Spinal cord (tissue), 10 donors: ENCODE results near the gene BCAS3. TPM values are rescaled to one million over a fixed set of nuclear protein-coding genes. Genes with fewer than 3 reads are reported as not detected.

Source experiments
- DNase-seq, 6 donors: peaks; one replicate each; pipeline versions ENCODE4 v3.0.0 to v3.0.0-alpha.2; 2013 to 2015; ENCODE audit warnings: low spot score in 6 of 6, low read depth in 4 of 6
- H3K27ac ChIP-seq: one replicate; pipeline ENCODE4 v1.5.1; 2013; ENCODE audit warnings: low read depth, low read length, control low read depth
- H3K27me3 ChIP-seq: one replicate; pipeline ENCODE4 v1.6.1; 2013; ENCODE audit warnings: low read length; ENCODE audit not compliant: control insufficient read depth, insufficient read depth
- H3K36me3 ChIP-seq: one replicate; pipeline ENCODE4 v1.6.1; 2013; ENCODE audit warnings: low read length; ENCODE audit not compliant: control insufficient read depth, insufficient read depth
- H3K4me1 ChIP-seq: one replicate; pipeline ENCODE4 v1.6.1; 2013; ENCODE audit warnings: low read length; ENCODE audit not compliant: control insufficient read depth, insufficient read depth
- H3K4me3 ChIP-seq: one replicate; pipeline ENCODE4 v1.5.1; 2013; ENCODE audit warnings: low read depth, low read length, control low read depth
- H3K9me3 ChIP-seq: one replicate; pipeline ENCODE4 v1.6.1; 2013; ENCODE audit warnings: low read length; ENCODE audit not compliant: control insufficient read depth, insufficient read depth
- WGBS: methylation state at CpG from one replicate; pipeline ENCODE4 v1.1.5; 2013; ENCODE audit warnings: missing lambda C conversion rate; ENCODE audit not compliant: insufficient coverage; 5-methylcytosine and 5-hydroxymethylcytosine counted together
- polyA plus RNA-seq, 2 donors: library from polyadenylated mRNA; unstranded; fragments of 120-200 nt; gene quantifications; one replicate each; pipeline ENCODE4 v1.2.1, GENCODE V29; 2013; ENCODE audit not compliant: insufficient read length in 2 of 2
- total RNA-seq, 2 donors: library from RNA; depleted of rRNA in 1 of 2; stranded (reverse); fragments of 120-200 nt in 1 of 2; fragments of >200 nt in 1 of 2; gene quantifications; one replicate each; pipeline versions ENCODE4 v1.2.3 to v1.2.4, GENCODE V29; 2013 to 2014
- donor health status: healthy.

The BCAS3 gene
- total and polyA plus RNA-seq, 4 donors: 20.5 to 53.4 (median 25.7) TPM

- Histone ChIP-seq H3K27ac (no peak overlapping the region), H3K36me3 (peaks cover 6% of the 10 kb centered on the region), H3K9me3 (no peaks in the 10 kb centered on the region), H3K27me3 (no peaks in the 10 kb centered on the region), H3K4me3 (no peak overlapping the region), H3K4me1 (peaks cover 5% of the 10 kb centered on the region)
- DNase-seq: no peak
- WGBS: 90% methylated on average over 4 of the region's 8 CpGs
These were observed 688.5 kb downstream of the BCAS3 start for GRCh38 chr17:61366076-61366714.

- Histone ChIP-seq H3K36me3 (peaks cover 6% of the 10 kb centered on the region), H3K4me1 (peaks cover 5% of the 10 kb centered on the region), H3K27ac (no peak overlapping the region), H3K9me3 (no peaks in the 10 kb centered on the region), H3K4me3 (no peak overlapping the region), H3K27me3 (no peaks in the 10 kb centered on the region)
- peak in 1 of 6 donors; percentile 69 for DNase-seq
- whole genome bisulfite sequencing: 65% methylated on average over 16 of the region's 19 CpGs
These were observed 689.2 kb downstream of the BCAS3 start for GRCh38 chr17:61366715-61367413.

GRCh38 chr17:61368049-61368831 lies 690.6 kb downstream of the BCAS3 start:
- peaks cover 5% of the 10 kb centered on the region for H3K4me1 ChIP-seq
- no peak for DNase-seq
- no peaks in the 10 kb centered on the region for H3K27me3 ChIP-seq
- 99% methylated on average over 27 of the region's 27 CpGs for WGBS
- no peak overlapping the region for H3K4me3 ChIP-seq
- no peaks in the 10 kb centered on the region for H3K9me3 ChIP-seq
- H3K27ac ChIP-seq: no peak overlapping the region
- H3K36me3 ChIP-seq: peaks cover 6% of the 10 kb centered on the region

GRCh38 chr17:61368832-61369450 lies 691.3 kb downstream of the BCAS3 start:
- 79% methylated on average over 7 of the region's 7 CpGs for WGBS
- DNase-seq: no peak
- peaks cover 6% of the 10 kb centered on the region for H3K36me3 ChIP-seq
- no peaks in the 10 kb centered on the region for H3K9me3 ChIP-seq
- no peak overlapping the region for H3K27ac ChIP-seq
- H3K4me1 ChIP-seq: peaks cover 3% of the 10 kb centered on the region
- H3K27me3 ChIP-seq: no peaks in the 10 kb centered on the region
- no peak overlapping the region for H3K4me3 ChIP-seq

- Histone ChIP-seq H3K9me3 (no peaks in the 10 kb centered on the region), H3K4me1 (peaks cover 3% of the 10 kb centered on the region), H3K36me3 (peaks cover 6% of the 10 kb centered on the region), H3K4me3 (no peak overlapping the region), H3K27ac (no peak overlapping the region), H3K27me3 (no peaks in the 10 kb centered on the region)
- no peak for DNase-seq
- 97% methylated on average over 10 of the region's 10 CpGs for WGBS
These were observed 692.1 kb downstream of the BCAS3 start for GRCh38 chr17:61369751-61370150.

- Histone ChIP-seq H3K36me3 (peaks cover 6% of the 10 kb centered on the region), H3K27ac (no peak overlapping the region), H3K9me3 (no peaks in the 10 kb centered on the region), H3K27me3 (no peaks in the 10 kb centered on the region), H3K4me1 (peaks cover 3% of the 10 kb centered on the region), H3K4me3 (no peak overlapping the region)
- DNase-seq: no peak
- 100% methylated on average over 1 of the region's 1 CpG for WGBS
These were observed 693.5 kb downstream of the BCAS3 start for GRCh38 chr17:61371179-61371578.

GRCh38 chr17:61371606-61372005 lies 694.0 kb downstream of the BCAS3 start:
- WGBS: 92% methylated on average over 6 of the region's 8 CpGs
- no peak overlapping the region for H3K4me3 ChIP-seq
- H3K36me3 ChIP-seq: peaks cover 6% of the 10 kb centered on the region
- H3K27ac ChIP-seq: no peak overlapping the region
- peaks cover 3% of the 10 kb centered on the region for H3K4me1 ChIP-seq
- DNase-seq: no peak
- no peaks in the 10 kb centered on the region for H3K27me3 ChIP-seq
- H3K9me3 ChIP-seq: no peaks in the 10 kb centered on the region

GRCh38 chr17:61372436-61372835 lies 694.8 kb downstream of the BCAS3 start:
- Histone ChIP-seq H3K4me3 (no peak overlapping the region), H3K27ac (no peak overlapping the region), H3K9me3 (no peaks in the 10 kb centered on the region), H3K36me3 (peaks cover 6% of the 10 kb centered on the region), H3K27me3 (no peaks in the 10 kb centered on the region), H3K4me1 (peaks cover 3% of the 10 kb centered on the region)
- DNase-seq: no peak
- WGBS: 81% methylated on average over 9 of the region's 9 CpGs

- no peak for DNase-seq
- no peak overlapping the region for H3K4me3 ChIP-seq
- no peaks in the 10 kb centered on the region for H3K27me3 ChIP-seq
- no peak overlapping the region for H3K27ac ChIP-seq
- no peaks in the 10 kb centered on the region for H3K9me3 ChIP-seq
- WGBS: 97% methylated on average over 7 of the region's 18 CpGs
- peaks cover 8% of the 10 kb centered on the region for H3K4me1 ChIP-seq
- H3K36me3 ChIP-seq: no peaks in the 10 kb centered on the region
These were observed 699.5 kb downstream of the BCAS3 start for GRCh38 chr17:61376931-61377838.
